HFF-Myc (cell line): ENCODE results near the gene PAX5.
"Not testable (repeated sequence)": the region's sequence is repeated elsewhere in the genome, so short reads cannot be mapped to it uniquely, and the experiment has no call there.

Experiments used
- DNase-seq: peaks from one replicate; pipeline ENCODE4 v3.0.0-alpha.2; 2011; ENCODE audit warnings: low read depth; ENCODE audit errors: extremely low read depth
- H3K4me3 ChIP-seq: replicated peaks from 2 replicates; pipeline ENCODE4 v1.5.1; 2011; ENCODE audit warnings: low read depth, mild to moderate bottlenecking, control low read depth, low read length
- CTCF ChIP-seq: IDR thresholded peaks from 2 replicates; pipeline ENCODE4 v1.5.1; 2012; ENCODE audit warnings: mild to moderate bottlenecking, low read depth, low read length, control low read depth; ENCODE audit errors: missing control alignments

The PAX5 gene

GRCh38 chr9:36870960-36871359 is 163.1 kb downstream of the PAX5 start:
- no peak for DNase-seq
- H3K4me3 ChIP-seq = no peak overlapping the region
- TF ChIP-seq CTCF = no peak

GRCh38 chr9:36869605-36870004 is 164.5 kb downstream of the PAX5 start:
- not testable (repeated sequence) for DNase-seq, H3K4me3 ChIP-seq

- no peak for TF ChIP-seq CTCF
- H3K4me3 ChIP-seq = no peak overlapping the region
- no peak for DNase-seq
Observed at GRCh38 chr9:36868586-36869282, 165.3 kb downstream of the PAX5 start.

- no peak for DNase-seq
- H3K4me3 ChIP-seq = no peak overlapping the region
- TF ChIP-seq CTCF = no peak
Observed at GRCh38 chr9:36867672-36868471, 166.2 kb downstream of the PAX5 start.

- TF ChIP-seq CTCF = no peak
- DNase-seq = no peak
- H3K4me3 ChIP-seq = no peak overlapping the region
Observed at GRCh38 chr9:36867241-36867640, 166.8 kb downstream of the PAX5 start.

GRCh38 chr9:36866840-36867239 is 167.2 kb downstream of the PAX5 start:
- DNase-seq = no peak
- no peak for TF ChIP-seq CTCF
- no peak overlapping the region for H3K4me3 ChIP-seq
